HG03520 (cell line): ENCODE results near the gene SND1.

Source experiments
- ATAC-seq: cut with Tn5 transposase; IDR thresholded peaks from one replicate; pipeline ENCODE4 v1.9.1; 2021; ENCODE audit warnings: mild to moderate bottlenecking, moderate library complexity; ENCODE audit not compliant: unreplicated experiment

The SND1 gene

GRCh38 chr7:127920787-127921438, 268.9 kb downstream of the SND1 start:
- no peak for ATAC-seq

GRCh38 chr7:127922656-127923055, 270.7 kb downstream of the SND1 start:
- ATAC-seq, result no peak

DNA sequence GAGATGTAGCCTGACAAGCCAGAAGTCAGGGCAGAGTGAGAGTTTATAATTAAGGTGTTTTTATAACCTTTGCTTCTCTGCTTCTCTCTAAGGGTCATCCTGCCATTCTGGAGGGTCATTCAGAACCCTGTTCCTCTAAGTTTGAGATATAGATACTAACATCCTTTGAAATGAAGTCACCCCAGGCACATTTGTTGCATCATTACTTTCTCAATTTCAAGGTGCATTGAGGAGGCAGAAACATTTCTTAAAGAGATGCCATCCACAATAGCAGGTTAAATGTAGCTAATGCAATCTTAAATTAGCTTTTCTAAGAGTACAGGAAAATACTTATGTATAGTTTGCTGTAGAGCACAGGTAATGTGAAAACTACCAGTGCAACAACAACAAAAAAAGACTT, 272.9 kb downstream of the SND1 start:
- ATAC-seq, result no peak

- no peak for ATAC-seq
Measured at GRCh38 chr7:127927348-127927696, 275.3 kb downstream of the SND1 start.

DNA sequence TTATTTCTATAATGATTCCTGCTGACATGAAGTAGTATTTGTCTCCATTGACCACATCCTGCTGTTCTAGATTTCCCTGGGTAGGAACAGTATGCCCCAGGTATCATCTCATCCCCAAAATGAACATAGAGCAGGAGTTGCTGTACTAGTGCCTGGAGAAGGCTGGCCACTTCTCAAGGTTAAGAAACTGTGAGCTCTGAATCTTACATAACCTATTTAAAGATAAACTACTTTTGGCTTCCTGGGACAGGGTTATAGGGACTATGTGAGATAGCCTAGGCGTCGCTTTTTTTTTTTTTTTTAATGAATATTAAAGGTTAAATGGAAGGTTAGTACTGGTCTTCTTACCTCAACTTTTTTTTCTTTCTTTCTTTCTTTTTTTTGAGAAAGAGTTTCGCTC, 276.2 kb downstream of the SND1 start:
- ATAC-seq, result no peak

GRCh38 chr7:127928852-127929251, 276.9 kb downstream of the SND1 start:
- ATAC-seq, result no peak

DNA sequence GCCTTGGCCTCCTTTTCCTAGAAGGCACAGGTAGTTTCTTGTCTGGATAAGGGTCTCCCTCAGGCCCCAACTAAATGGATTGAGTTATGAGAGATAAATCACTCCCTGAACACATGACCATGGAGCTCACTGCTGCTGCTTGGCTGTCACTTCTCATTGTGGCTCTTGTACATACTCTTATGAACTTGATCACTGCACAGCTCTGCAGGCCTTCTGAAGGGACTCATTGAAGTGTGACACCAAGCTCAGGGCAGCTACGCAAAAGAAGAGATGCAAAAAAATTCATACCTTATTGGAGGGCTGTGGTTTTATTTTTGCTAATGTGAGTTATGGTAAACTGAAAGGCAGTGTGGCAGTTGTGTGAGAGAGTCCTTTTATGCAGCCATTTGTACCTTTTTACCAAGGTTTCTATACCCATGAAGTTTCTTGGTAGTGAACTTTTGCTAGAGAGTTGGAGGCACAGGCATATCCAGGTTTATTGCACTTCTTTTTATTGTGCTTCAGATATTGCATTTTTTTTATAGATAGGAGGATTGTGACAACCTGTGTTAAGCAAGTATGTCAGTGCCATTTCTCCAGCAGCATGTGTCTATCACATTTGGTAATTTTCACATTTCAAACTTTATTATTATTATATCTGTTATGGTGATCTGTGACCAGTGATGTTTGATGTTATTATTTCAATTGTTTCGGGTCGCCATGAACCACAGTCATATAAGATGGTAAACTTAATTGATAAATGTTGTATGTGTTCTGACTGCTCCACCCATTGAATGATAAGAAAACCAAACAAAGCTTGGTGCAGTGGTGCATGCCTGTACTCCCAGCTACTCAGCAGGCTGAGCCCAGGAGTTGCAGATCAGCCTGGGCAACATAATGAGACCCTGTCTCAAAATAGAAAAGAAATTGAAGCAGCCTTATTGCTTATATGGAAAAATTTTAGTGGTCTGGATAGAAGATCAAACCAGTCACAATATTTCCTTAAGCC, 278.6 kb downstream of the SND1 start:
- ATAC-seq, result no peak

DNA sequence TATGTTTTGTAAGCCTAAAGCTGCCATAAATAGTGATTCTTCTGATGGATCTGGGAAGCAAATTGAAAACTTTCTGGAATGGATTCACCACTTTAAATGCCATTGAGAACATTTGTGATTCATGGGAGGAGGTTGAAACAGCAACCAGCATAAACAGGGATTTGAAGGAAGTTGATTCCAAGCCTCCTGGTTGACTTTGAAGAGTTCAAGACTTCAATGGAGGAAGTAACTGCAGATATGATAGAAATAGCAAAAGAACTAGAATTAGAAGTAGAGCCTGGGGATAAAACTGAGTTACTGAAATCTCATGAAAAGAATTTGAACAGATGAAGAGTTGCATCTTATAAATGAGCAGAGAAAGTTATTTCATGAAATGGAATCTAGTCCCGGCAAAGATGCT, 280.1 kb downstream of the SND1 start:
- ATAC-seq, result no peak

DNA sequence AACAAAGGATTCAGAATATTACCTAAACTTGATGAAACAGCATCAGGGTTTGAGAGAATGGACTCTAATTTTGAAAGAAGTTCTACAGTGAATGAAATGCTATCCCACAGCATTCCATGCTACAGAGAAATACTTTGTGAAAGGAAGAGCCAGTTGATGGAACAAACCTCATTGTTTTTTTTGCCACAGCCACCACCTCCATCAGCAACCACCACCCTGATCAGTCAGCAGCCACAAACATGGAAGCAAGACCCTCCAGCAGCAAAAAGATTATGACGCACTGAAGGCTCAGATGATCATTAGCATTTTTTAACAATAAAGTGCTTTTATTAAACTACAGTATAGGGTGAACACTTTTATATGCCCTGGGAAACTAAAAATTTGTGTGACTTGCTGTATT, 280.5 kb downstream of the SND1 start:
- ATAC-seq, result no peak

DNA sequence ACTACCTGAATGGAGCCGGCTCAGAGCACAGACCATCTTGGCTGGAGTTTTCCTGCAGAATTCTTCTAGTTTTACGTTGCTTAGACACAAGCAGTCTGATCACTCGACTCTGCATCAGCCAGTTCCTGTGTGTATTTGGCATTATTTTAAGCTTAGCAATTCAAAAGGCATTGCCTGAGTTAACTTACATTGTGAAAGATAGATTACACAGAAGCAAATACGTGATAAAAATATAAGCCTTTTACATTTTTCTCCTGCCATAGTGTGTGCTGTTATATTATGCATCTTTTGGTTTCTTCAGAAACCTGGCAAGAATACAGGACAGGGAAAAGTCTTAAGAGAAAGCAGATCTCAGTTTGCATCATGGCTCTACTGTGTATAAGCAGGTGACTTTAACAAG, 281.2 kb downstream of the SND1 start:
- no peak for ATAC-seq

- ATAC-seq, result no peak
Measured at GRCh38 chr7:127934711-127935110, 282.7 kb downstream of the SND1 start.

DNA sequence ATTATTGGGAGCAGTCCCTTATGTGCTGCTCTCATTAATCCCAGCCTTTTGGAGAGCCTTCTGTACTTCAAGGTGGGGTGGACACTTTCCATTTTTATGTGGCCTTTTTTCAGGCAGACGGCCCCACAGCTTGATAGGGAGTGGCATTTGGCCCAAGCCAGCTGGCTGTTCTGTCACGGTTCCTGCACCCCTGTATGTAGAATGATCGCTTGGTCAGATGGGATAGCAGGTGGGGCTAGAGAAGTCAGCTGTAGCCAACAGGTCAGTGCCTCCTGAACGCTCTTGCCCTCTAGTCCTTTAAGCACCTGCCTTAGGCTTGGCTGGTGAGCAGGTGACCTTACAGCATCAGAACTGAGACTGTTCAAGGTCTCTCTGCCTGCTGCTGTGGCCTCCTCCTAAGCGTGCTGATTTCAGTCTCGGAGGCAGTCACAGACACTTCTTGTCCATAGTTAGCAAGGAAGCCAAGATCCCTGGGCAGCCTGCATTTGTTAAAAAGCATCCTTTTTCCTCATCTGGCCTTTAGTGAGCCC, 283.9 kb downstream of the SND1 start:
- no peak for ATAC-seq

DNA sequence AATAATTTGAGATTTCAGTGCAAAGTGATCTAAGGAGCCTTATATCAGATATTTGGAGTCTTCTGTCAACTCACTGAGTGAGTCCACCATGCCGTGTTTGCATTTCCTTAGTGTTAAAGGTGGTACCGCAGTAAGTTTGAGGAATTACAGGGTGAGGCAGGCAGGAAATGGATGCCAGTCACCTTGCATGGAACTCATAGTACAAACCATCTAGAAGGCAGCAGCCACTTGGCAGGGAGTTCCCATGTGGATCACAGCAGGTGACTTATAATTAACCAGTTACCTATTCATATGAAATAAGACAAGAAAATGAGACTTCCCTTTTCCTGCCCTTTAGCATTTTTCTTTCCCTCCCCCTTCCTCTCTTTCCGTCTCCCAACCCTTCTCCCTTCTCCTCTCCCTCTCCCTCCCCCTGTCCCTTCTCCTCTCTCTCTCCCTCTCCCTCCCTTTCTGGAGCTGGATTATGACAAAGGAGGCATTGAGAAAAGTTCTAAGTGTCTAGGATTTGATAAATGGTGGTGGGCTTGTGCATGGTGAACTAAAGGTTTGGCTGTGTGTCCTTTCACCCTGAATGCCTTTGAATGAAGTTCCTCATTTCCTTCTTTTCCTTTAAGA, 285.2 kb downstream of the SND1 start:
- no peak for ATAC-seq

DNA sequence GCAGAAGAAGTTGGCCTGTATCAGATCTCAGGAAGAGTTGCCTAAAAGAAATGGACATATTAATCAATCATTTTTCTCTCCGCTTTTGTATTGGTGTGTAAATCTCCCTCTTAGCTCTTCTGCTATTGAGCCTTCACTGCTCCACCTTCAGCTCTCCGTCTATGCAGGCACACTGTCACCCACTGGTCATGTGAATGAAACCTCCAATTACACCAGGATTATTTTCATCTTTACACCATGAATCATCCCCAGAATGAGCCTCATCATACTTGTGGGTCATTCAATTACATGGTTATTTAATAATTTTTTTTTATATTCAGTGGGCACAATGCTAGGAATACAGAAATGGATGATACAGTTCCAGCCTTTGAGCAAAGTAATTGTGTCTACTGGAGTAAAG, 286.6 kb downstream of the SND1 start:
- no peak for ATAC-seq

DNA sequence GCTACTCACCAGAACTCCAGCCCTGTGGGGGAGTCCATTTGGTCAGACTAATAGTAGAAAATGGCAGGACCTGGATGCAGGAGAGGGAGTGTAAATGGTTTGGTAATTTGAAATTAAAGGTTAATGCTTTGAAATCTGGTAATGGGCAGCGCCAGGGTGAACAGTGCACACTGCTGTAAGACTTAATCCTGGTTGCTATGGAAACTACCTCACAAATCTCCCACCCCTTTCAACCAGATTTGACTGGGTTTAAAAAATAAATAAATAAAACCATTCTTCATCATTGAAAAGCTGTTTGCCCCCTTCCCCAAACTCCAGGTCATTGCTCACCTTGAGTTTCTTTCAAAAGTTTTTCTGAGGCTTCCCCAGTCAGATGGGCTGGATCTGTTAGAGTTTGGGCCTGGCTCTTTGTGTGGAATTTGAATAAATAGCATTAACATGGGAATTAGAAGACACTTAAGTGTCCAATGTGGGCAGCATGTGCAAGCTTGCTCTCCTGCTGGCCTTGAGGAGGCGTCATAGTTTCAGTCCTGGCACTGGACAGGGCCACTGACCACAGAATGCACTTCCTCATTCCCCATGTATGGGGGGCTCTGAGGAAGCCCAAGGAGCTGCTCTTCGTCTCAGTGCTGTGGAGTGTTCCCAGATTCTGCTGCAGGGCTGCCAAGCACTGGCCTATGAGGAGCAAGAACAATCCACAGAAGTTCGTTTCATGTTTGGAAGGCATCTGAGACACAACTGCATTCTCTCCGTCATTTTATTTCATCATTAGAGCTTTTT, 288.6 kb downstream of the SND1 start:
- ATAC-seq, result no peak

- ATAC-seq, result no peak
Measured at GRCh38 chr7:127941476-127942210, 289.6 kb downstream of the SND1 start.

DNA sequence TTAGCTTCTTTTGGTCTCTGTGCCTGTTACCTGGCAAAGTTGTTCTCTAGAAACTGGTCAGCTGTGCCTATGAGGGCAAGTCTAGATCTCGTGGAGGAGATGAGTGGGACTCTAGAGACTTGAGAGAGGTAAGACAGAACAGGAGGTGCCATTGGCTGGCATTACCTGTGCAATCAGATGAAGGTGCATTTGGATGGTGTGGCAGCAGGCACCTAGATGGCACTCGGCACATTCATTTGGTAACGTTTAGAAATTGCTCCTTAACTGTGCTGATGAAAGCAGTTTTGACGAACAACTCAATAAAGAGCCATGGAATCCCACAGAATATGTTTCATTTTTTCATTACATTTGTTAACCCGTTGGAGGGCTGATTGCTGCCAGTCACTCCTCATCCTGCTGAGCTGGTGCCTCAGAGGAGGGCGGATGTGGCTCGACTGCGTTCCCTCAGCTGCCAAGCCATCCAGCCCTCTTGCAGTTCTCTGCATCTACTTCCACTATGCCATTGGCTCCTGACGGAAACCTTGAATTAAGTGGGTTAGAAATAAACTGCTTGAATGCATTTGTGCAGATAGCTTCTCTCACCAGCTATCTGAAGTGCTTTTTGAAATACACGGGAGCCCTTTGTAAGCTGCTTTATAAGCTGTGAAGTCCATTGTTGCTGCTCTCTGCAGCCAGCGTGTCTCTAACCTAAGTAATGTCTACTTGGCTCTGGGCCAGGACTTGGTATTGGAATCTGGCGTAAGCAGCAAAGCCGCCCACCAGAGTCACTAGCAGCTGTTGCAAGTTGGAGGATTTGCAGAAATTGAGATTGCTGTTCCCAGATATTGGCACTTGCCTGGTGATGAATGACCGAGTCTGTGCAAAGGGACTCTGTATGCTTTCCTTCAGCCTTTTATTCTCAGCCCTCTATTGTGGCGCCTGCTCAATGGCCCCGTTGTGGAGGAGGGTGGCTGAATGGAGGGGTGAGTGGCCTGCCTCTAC, 291.8 kb downstream of the SND1 start:
- no peak for ATAC-seq

- no peak for ATAC-seq
Measured at GRCh38 chr7:127946111-127946510, 294.1 kb downstream of the SND1 start.

GRCh38 chr7:127946847-127947246, 294.9 kb downstream of the SND1 start:
- no peak for ATAC-seq
